Adipocyte (in vitro differentiated cells): Measurements from ENCODE around the gene RAE1.

Source experiments
- DNase-seq: peaks from one replicate; pipeline ENCODE4 v3.0.0-alpha.2; 2015; ENCODE audit warnings: low read depth
- H3K27me3 ChIP-seq: replicated peaks from 2 replicates; pipeline ENCODE4 v1.7.0; 2013; ENCODE audit warnings: mild to moderate bottlenecking, low read length, moderate library complexity; ENCODE audit not compliant: control insufficient read depth, insufficient read depth
- H3K36me3 ChIP-seq: 2 replicates; pipeline ENCODE4 v1.7.0; 2013; ENCODE audit warnings: low read length, mild to moderate bottlenecking, moderate library complexity; ENCODE audit not compliant: control insufficient read depth, insufficient read depth, severe bottlenecking
- H3K4me1 ChIP-seq: 2 replicates; pipeline ENCODE4 v1.7.0; 2013; ENCODE audit warnings: mild to moderate bottlenecking, low read length, moderate library complexity; ENCODE audit not compliant: control insufficient read depth, insufficient read depth
- H3K4me3 ChIP-seq: 2 replicates; pipeline ENCODE4 v1.7.0; 2013; ENCODE audit warnings: mild to moderate bottlenecking, low read length, moderate library complexity
- H3K9ac ChIP-seq: 2 replicates; pipeline ENCODE4 v1.7.0; 2013; ENCODE audit warnings: mild to moderate bottlenecking, low read length, moderate library complexity
- H3K9me3 ChIP-seq: 2 replicates; pipeline ENCODE4 v1.7.0; 2013; ENCODE audit warnings: mild to moderate bottlenecking, low read length, moderate library complexity; ENCODE audit not compliant: control insufficient read depth

Gene RAE1

GRCh38 chr20:57422254-57422653, 71.2 kb downstream of the RAE1 start:
- H3K9ac ChIP-seq: no peak overlapping the region
- no peaks in the 10 kb centered on the region for H3K9me3 ChIP-seq
- no peaks in the 10 kb centered on the region for H3K36me3 ChIP-seq
- H3K27me3 ChIP-seq: peaks cover 37% of the 10 kb centered on the region
- H3K4me1 ChIP-seq: peaks cover 9% of the 10 kb centered on the region
- DNase-seq: no peak
- no peak overlapping the region for H3K4me3 ChIP-seq

- Histone ChIP-seq H3K36me3 (no peaks in the 10 kb centered on the region), H3K27me3 (peaks cover 25% of the 10 kb centered on the region)
- DNase-seq: no peak
Measured at GRCh38 chr20:57425150-57426013, 74.3 kb downstream of the RAE1 start.

GRCh38 chr20:57426271-57426689, 75.2 kb downstream of the RAE1 start:
- no peak for DNase-seq
- peaks cover 20% of the 10 kb centered on the region for H3K4me1 ChIP-seq
- no peaks in the 10 kb centered on the region for H3K9me3 ChIP-seq
- peaks cover 16% of the 10 kb centered on the region for H3K27me3 ChIP-seq
- H3K9ac ChIP-seq: no peak overlapping the region
- H3K4me3 ChIP-seq: no peak overlapping the region
- no peaks in the 10 kb centered on the region for H3K36me3 ChIP-seq

More at GRCh38 chr20:57425150-57426013, 74.3 kb downstream of the RAE1 start:
- H3K4me1 ChIP-seq: peaks cover 15% of the 10 kb centered on the region
- H3K9ac ChIP-seq: no peak overlapping the region
- H3K9me3 ChIP-seq: no peaks in the 10 kb centered on the region
- no peak overlapping the region for H3K4me3 ChIP-seq

- no peak for DNase-seq
- Histone ChIP-seq H3K4me3 (no peak overlapping the region), H3K27me3 (peaks cover 11% of the 10 kb centered on the region), H3K36me3 (no peaks in the 10 kb centered on the region), H3K9me3 (no peaks in the 10 kb centered on the region), H3K4me1 (peaks cover 24% of the 10 kb centered on the region), H3K9ac (no peak overlapping the region)
Measured at GRCh38 chr20:57426831-57427230, 75.8 kb downstream of the RAE1 start.

GRCh38 chr20:57428324-57429158, 77.5 kb downstream of the RAE1 start:
- no peaks in the 10 kb centered on the region for H3K36me3 ChIP-seq
- H3K9me3 ChIP-seq: no peaks in the 10 kb centered on the region
- no peak overlapping the region for H3K4me3 ChIP-seq
- H3K9ac ChIP-seq: no peak overlapping the region
- no peak for DNase-seq
- peaks cover 4% of the 10 kb centered on the region for H3K27me3 ChIP-seq
- H3K4me1 ChIP-seq: peaks cover 24% of the 10 kb centered on the region
